Fibroblast of pulmonary artery (primary cell): ENCODE results near the gene MAP10.
A peak's percentile ranks its signal among the peaks of the same experiment; 100 is the strongest.

Source experiments
- DNase-seq: peaks from one replicate; pipeline ENCODE4 v3.0.0-alpha.2; 2010; ENCODE audit warnings: low read depth
- H3K4me3 ChIP-seq: replicated peaks from 2 replicates; pipeline ENCODE4 v1.5.1; 2011; ENCODE audit warnings: low read depth, mild to moderate bottlenecking, control low read depth, low read length, moderate library complexity
- CTCF ChIP-seq: IDR thresholded peaks from 2 replicates; pipeline ENCODE4 v1.5.1; 2011; ENCODE audit warnings: mild to moderate bottlenecking, control low read depth, low read length, inconsistent platforms; ENCODE audit errors: missing control alignments

Gene MAP10, protein sequence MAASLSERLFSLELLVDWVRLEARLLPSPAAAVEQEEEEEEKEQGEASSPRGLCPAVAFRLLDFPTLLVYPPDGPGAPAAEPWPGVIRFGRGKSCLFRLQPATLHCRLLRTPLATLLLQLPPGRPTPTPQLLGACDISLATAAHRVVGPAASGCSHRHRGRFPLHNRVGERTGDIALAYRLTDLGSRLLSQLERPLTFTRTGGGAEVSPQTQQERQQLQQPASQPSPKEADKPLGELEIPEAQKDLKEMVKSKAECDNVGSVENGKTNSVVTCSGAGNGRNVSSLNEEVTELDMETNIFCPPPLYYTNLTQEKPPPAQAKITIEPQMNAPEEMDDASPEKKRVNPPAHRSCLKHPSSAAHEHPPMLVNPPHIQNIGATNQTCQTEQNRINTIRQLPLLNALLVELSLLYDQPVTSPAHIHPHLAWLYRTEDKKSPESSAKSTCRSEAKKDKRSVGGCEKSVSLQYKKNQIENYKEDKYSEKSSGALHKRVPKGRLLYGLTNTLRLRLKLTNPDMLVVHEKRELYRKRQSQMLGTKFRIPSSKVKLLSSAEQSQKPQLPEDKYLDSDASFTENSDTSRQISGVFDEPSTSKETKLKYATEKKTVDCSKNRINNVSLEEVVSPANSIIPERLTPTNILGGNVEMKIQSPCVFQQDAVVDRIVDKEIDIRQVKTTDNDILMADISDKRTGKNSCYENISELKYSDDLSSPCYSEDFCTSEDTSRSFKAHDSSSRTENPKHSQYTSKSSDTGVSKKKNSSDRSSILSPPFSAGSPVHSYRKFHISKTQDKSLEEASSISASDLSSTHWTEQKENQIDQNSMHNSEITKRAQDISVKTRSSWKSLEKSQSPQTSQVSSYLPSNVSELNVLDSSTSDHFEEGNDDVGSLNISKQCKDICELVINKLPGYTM

GRCh38 chr1:232805269-232806185 is at the start of gene MAP10:
MAP10 (plus strand) TSS chr1:232805416; CDS start chr1:232805450, 34 bp downstream.
- TF ChIP-seq CTCF, result no peak
- peak; percentile 81 for DNase-seq
- H3K4me3 ChIP-seq, result peak within 1 kb of the TSS; percentile 68

- H3K4me3 ChIP-seq, result no peak overlapping the region
- no peak for DNase-seq
- no peak for TF ChIP-seq CTCF
Measured at GRCh38 chr1:232764458-232765251, 40.6 kb upstream of the MAP10 start.

- no peak overlapping the region for H3K4me3 ChIP-seq
- no peak for DNase-seq
- no peak for TF ChIP-seq CTCF
Measured at GRCh38 chr1:232765542-232765941, 39.7 kb upstream of the MAP10 start.

- TF ChIP-seq CTCF, result no peak
- H3K4me3 ChIP-seq, result no peak overlapping the region
- no peak for DNase-seq
Measured at GRCh38 chr1:232766241-232766890, 38.9 kb upstream of the MAP10 start.

DNA sequence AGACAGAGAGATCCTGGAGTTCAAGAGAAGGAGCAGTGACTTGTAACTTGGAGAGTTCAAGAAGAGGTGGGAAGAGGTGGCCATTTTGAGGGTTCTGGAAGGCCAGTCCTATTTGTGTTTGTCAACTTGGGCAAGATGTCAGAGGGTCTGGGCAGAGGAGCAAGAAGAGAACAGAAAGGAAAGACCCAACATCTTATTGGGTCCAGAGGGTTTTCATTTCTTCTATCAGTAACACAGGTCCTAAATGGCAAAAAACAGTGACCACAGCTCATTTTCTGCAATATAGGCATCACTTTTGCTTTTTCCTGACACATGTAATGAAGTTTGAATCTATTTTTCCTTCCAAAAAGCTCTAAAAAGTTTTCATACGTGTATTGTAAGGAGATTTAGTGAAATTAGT is 38.3 kb upstream of the MAP10 start:
- DNase-seq, result no peak

More for the DNA sequence above, 38.3 kb upstream of the MAP10 start:
- no peak for TF ChIP-seq CTCF
- no peak overlapping the region for H3K4me3 ChIP-seq
